Activated naive CD4-positive, alpha-beta T cell treated with anti-CD3 and anti-CD28 coated beads, Interleukin-2, amount 10 ng/mL, durations not matched to agents 7 days and 5 days (primary cell): ENCODE data around the gene BIRC5.

Source experiments
- CTCF ChIA-PET: fragments of 350-600 bp; sonication (Branson Sonifier 250); formaldehyde crosslinking; loops from one replicate; lab custom pipeline; 2021; ENCODE audit warnings: antibody characterized with exemption; lab: Charles Lee
- DNase-seq: peaks from one replicate; pipeline ENCODE4 v3.0.0-alpha.2; 2020
- H3K27ac Mint-ChIP-seq: one replicate; pipeline ENCODE4 v1.8.0; 2021; ENCODE audit warnings: mild to moderate bottlenecking, moderate library complexity, mixed read lengths
- H3K27me3 Mint-ChIP-seq: one replicate; pipeline ENCODE4 v1.8.0; 2021; ENCODE audit warnings: mild to moderate bottlenecking, mixed read lengths
- H3K36me3 Mint-ChIP-seq: one replicate; pipeline ENCODE4 v1.8.0; 2021; ENCODE audit warnings: mixed read lengths
- H3K4me1 Mint-ChIP-seq: one replicate; pipeline ENCODE4 v1.8.0; 2021; ENCODE audit warnings: mixed read lengths
- H3K4me3 Mint-ChIP-seq: one replicate; pipeline ENCODE4 v1.8.0; 2021; ENCODE audit warnings: mild to moderate bottlenecking, moderate library complexity, mixed read lengths
- H3K9me3 Mint-ChIP-seq: one replicate; pipeline ENCODE4 v1.8.0; 2021; ENCODE audit warnings: mixed read lengths

BIRC5 gene

DNA sequence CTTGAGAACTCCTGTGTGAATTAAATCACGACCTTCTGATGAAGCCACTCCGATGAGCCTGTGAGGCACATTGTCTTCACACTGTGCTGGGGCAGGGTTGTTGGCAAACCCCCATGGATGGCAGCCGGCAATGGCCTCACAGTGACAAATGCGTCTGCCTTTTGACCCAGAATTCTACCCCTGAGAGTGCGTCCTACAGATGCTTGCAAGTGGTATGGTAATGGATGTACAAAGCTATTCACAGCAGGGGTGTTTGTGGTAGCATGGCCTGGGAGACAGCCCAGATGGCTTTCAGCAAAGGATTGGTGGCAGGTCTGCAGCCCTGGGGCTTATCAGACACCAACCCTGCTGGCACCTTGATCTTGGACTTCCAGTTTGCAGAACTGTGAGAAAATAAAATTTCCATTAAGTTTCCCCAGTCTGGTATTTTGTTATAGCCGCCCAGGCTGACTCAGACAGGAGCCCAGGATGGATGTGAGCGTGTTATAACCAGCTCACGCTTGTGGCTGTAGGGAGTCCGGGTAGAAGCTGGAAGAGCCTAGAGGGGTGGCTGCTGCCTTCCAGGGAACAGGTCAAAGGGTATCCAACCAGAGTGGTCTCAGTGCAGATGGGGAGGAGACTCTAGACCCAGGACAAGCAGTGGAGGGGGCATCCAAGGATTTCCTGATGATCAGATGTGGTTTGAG, 16.8 kb upstream of the BIRC5 start:
- H3K36me3 Mint-ChIP-seq = peaks cover 17% of the 10 kb centered on the region
- CTCF ChIA-PET = interaction anchor here (1.0 to 1.5 kb wide), 2 partner anchors 21 to 54 kb away, joined by 3 to 4 read pairs; no protein-coding TSS in a partner anchor
- no peak overlapping the region for H3K4me3 Mint-ChIP-seq
- H3K4me1 Mint-ChIP-seq = peaks cover 6% of the 10 kb centered on the region
- H3K9me3 Mint-ChIP-seq = no peaks in the 10 kb centered on the region
- no peak overlapping the region for H3K27ac Mint-ChIP-seq
- DNase-seq = no peak
- H3K27me3 Mint-ChIP-seq = no peaks in the 10 kb centered on the region

DNA sequence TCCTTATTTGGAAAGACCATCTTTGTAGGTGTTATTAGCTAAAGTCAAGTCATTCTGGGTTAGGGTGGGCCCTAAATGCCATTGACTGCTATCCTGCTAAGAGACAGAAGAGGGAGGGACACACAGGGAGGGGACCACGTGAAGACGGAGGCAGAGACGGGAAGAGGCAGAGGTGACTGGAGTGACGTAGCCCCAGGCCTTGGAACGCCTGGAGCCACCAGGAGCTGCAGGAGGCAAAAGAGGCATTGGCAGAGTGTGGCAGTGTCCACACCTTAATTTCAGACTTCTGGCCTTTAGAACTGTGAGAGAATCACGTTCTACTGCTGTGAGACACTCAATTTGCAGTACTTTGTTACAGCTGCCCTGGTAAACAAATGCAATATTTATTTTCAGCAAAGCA, 13.6 kb upstream of the BIRC5 start:
- H3K4me1 Mint-ChIP-seq = peaks cover 6% of the 10 kb centered on the region
- no peak overlapping the region for H3K4me3 Mint-ChIP-seq
- H3K36me3 Mint-ChIP-seq = peaks cover 10% of the 10 kb centered on the region
- DNase-seq = no peak
- no peaks in the 10 kb centered on the region for H3K27me3 Mint-ChIP-seq
- H3K9me3 Mint-ChIP-seq = no peaks in the 10 kb centered on the region
- CTCF ChIA-PET = no interaction called here
- no peak overlapping the region for H3K27ac Mint-ChIP-seq

- Mint-ChIP-seq H3K36me3 (peaks cover 4% of the 10 kb centered on the region), H3K4me1 (peaks cover 6% of the 10 kb centered on the region), H3K9me3 (no peaks in the 10 kb centered on the region), H3K27me3 (no peaks in the 10 kb centered on the region), H3K4me3 (no peak overlapping the region), H3K27ac (no peak overlapping the region)
- CTCF ChIA-PET = interaction anchor here (0.7 kb wide), 1 partner anchor 11 kb away, joined by 3 read pairs; no protein-coding TSS in a partner anchor
- no peak for DNase-seq
These were observed 11.4 kb upstream of the BIRC5 start for GRCh38 chr17:78202666-78203065.

DNA sequence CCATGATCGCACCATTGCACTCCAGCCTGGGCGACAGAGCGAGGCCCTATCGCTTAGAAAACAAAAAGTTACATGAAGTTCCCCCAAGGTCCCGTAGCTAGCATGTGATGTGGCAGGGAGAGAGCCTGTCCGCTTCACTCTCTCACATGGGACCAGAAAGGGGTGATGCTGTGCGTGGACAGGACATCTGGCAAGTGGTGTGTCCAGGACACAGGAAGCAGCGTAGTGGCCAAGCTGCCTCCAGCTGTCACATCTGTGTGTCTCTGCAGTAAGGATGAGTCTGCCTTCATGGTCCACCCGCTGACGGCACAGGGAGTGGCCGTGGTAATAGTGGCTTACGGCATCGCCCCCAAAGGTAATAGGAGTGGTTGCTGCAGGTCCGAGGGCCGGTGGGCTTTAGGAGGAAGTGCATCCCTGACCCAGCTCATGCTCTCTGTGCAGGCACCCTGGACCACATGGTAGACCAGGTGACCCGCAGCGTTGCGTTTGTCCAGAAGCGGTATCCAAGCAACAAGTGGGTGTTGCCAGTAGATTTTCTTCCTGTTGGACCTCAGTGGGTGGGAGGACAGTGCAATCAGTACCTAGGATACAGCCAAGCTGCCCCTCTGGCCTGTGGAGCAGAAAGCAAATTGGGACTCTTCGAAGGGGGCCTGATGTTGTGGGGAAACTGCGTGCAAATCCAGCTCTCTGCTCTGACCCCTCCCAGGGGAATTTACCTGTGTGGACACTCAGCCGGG, 9.5 kb upstream of the BIRC5 start:
- Mint-ChIP-seq H3K9me3 (no peaks in the 10 kb centered on the region), H3K4me3 (no peak overlapping the region), H3K27ac (no peak overlapping the region), H3K36me3 (no peaks in the 10 kb centered on the region), H3K27me3 (no peaks in the 10 kb centered on the region), H3K4me1 (no peaks in the 10 kb centered on the region)
- CTCF ChIA-PET = no interaction called here
- no peak for DNase-seq

- CTCF ChIA-PET = no interaction called here
- no peaks in the 10 kb centered on the region for H3K36me3 Mint-ChIP-seq
- no peaks in the 10 kb centered on the region for H3K4me1 Mint-ChIP-seq
These were observed 8.8 kb upstream of the BIRC5 start for GRCh38 chr17:78205124-78205775.

GRCh38 chr17:78206298-78206697, 7.8 kb upstream of the BIRC5 start:
- DNase-seq = no peak
- Mint-ChIP-seq H3K36me3 (no peaks in the 10 kb centered on the region), H3K9me3 (no peaks in the 10 kb centered on the region), H3K27me3 (peaks cover 4% of the 10 kb centered on the region), H3K4me3 (no peak overlapping the region), H3K4me1 (no peaks in the 10 kb centered on the region), H3K27ac (no peak overlapping the region)
- CTCF ChIA-PET = no interaction called here

More at GRCh38 chr17:78205124-78205775, 8.8 kb upstream of the BIRC5 start:
- DNase-seq = no peak
- Mint-ChIP-seq H3K9me3 (no peaks in the 10 kb centered on the region), H3K27me3 (peaks cover 4% of the 10 kb centered on the region), H3K27ac (no peak overlapping the region), H3K4me3 (no peak overlapping the region)

GRCh38 chr17:78208486-78208885, 5.6 kb upstream of the BIRC5 start:
- Mint-ChIP-seq H3K4me1 (peaks cover under 1% of the 10 kb centered on the region), H3K27me3 (peaks cover 4% of the 10 kb centered on the region), H3K4me3 (no peak overlapping the region), H3K36me3 (no peaks in the 10 kb centered on the region), H3K27ac (no peak overlapping the region), H3K9me3 (no peaks in the 10 kb centered on the region)
- CTCF ChIA-PET = no interaction called here
- DNase-seq = no peak

GRCh38 chr17:78210111-78210510, 3.9 kb upstream of the BIRC5 start:
- Mint-ChIP-seq H3K9me3 (no peaks in the 10 kb centered on the region), H3K27ac (no peak overlapping the region), H3K4me1 (peaks cover 11% of the 10 kb centered on the region), H3K27me3 (peaks cover 4% of the 10 kb centered on the region), H3K4me3 (no peak overlapping the region), H3K36me3 (peaks cover 2% of the 10 kb centered on the region)
- no peak for DNase-seq
- CTCF ChIA-PET = no interaction called here

GRCh38 chr17:78211032-78211431, 3.0 kb upstream of the BIRC5 start:
- Mint-ChIP-seq H3K4me1 (peaks cover 18% of the 10 kb centered on the region), H3K4me3 (no peak overlapping the region), H3K9me3 (no peaks in the 10 kb centered on the region), H3K27ac (no peak overlapping the region), H3K36me3 (peaks cover 7% of the 10 kb centered on the region), H3K27me3 (peaks cover 4% of the 10 kb centered on the region)
- CTCF ChIA-PET = no interaction called here
- no peak for DNase-seq

GRCh38 chr17:78214706-78215061, 631 bp downstream of the BIRC5 start:
- CTCF ChIA-PET = interaction anchor here (1.2 kb wide), 1 partner anchor 36 kb away, joined by 3 read pairs; no protein-coding TSS in a partner anchor
- peak overlapping the region; percentile 93 for H3K27ac Mint-ChIP-seq
- no peak for DNase-seq
- peaks cover 25% of the 10 kb centered on the region for H3K36me3 Mint-ChIP-seq
- no peaks in the 10 kb centered on the region for H3K9me3 Mint-ChIP-seq
- peak overlapping the region; percentile 97 for H3K4me3 Mint-ChIP-seq
- peaks cover 4% of the 10 kb centered on the region for H3K27me3 Mint-ChIP-seq
- peaks cover 32% of the 10 kb centered on the region for H3K4me1 Mint-ChIP-seq

- no peaks in the 10 kb centered on the region for H3K9me3 Mint-ChIP-seq
- H3K27ac Mint-ChIP-seq = peak overlapping the region; percentile 42
- H3K4me3 Mint-ChIP-seq = no peak overlapping the region
- DNase-seq = no peak
- CTCF ChIA-PET = no interaction called here
- H3K4me1 Mint-ChIP-seq = peaks cover 27% of the 10 kb centered on the region
- peaks cover 55% of the 10 kb centered on the region for H3K36me3 Mint-ChIP-seq
- H3K27me3 Mint-ChIP-seq = no peaks in the 10 kb centered on the region
These were observed 5.5 kb downstream of the BIRC5 start for GRCh38 chr17:78219396-78220150.

DNA sequence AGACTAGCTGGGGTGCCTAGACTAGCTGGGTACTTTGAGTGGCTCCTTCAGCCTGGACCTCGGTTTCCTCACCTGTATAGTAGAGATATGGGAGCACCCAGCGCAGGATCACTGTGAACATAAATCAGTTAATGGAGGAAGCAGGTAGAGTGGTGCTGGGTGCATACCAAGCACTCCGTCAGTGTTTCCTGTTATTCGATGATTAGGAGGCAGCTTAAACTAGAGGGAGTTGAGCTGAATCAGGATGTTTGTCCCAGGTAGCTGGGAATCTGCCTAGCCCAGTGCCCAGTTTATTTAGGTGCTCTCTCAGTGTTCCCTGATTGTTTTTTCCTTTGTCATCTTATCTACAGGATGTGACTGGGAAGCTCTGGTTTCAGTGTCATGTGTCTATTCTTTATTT, 9.0 kb downstream of the BIRC5 start:
- Mint-ChIP-seq H3K27ac (peak overlapping the region; percentile 16), H3K36me3 (peaks cover 56% of the 10 kb centered on the region), H3K4me1 (peaks cover 15% of the 10 kb centered on the region), H3K9me3 (no peaks in the 10 kb centered on the region), H3K4me3 (no peak overlapping the region), H3K27me3 (peaks cover 20% of the 10 kb centered on the region)
- DNase-seq = no peak
- CTCF ChIA-PET = no interaction called here

DNA sequence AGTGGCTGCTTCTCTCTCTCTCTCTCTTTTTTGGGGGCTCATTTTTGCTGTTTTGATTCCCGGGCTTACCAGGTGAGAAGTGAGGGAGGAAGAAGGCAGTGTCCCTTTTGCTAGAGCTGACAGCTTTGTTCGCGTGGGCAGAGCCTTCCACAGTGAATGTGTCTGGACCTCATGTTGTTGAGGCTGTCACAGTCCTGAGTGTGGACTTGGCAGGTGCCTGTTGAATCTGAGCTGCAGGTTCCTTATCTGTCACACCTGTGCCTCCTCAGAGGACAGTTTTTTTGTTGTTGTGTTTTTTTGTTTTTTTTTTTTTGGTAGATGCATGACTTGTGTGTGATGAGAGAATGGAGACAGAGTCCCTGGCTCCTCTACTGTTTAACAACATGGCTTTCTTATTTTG, 9.7 kb downstream of the BIRC5 start:
- H3K36me3 Mint-ChIP-seq = peaks cover 53% of the 10 kb centered on the region
- no peak overlapping the region for H3K4me3 Mint-ChIP-seq
- peaks cover 27% of the 10 kb centered on the region for H3K27me3 Mint-ChIP-seq
- no peak for DNase-seq
- peaks cover 15% of the 10 kb centered on the region for H3K4me1 Mint-ChIP-seq
- H3K27ac Mint-ChIP-seq = no peak overlapping the region
- CTCF ChIA-PET = no interaction called here
- no peaks in the 10 kb centered on the region for H3K9me3 Mint-ChIP-seq
